ENCODE measurements around the gene SIX4.

DNA sequence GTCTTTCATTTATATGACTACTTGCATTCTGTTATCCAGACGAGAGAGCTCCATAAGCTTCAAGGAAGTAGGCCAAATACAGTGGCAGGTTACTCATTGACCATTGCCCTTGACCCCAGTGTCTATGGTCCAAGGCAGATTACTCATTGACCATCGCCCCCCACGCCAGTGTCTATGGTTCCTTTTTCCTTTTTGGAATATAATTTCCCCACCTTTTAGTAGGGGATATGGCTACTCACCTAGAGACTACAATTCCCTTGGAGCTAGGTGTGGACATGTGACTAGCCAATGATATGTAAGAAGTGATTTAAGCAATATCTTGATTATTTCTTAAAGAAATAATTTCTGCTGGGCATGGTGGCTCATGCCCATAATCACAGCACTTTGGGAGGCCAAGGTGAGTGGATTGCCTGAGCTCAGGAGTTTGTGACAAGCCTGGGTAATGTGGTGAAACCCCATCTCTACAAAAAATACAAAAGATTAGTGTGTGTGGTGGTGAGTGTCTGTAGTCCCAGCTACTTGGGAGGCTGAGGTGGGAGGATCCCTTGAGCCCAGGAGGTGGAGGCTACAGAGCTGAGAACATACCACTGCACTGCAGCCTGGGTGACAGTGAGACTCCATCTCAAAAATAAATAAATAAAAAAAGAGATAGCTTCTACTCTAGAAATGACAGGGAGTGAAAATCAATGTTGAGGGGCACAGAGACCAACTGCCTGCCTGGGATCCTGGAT lies 32.6 kb downstream of the SIX4 start:
- TF ChIP-seq, protein P1, sequence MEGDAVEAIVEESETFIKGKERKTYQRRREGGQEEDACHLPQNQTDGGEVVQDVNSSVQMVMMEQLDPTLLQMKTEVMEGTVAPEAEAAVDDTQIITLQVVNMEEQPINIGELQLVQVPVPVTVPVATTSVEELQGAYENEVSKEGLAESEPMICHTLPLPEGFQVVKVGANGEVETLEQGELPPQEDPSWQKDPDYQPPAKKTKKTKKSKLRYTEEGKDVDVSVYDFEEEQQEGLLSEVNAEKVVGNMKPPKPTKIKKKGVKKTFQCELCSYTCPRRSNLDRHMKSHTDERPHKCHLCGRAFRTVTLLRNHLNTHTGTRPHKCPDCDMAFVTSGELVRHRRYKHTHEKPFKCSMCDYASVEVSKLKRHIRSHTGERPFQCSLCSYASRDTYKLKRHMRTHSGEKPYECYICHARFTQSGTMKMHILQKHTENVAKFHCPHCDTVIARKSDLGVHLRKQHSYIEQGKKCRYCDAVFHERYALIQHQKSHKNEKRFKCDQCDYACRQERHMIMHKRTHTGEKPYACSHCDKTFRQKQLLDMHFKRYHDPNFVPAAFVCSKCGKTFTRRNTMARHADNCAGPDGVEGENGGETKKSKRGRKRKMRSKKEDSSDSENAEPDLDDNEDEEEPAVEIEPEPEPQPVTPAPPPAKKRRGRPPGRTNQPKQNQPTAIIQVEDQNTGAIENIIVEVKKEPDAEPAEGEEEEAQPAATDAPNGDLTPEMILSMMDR (IDR thresholded peaks at IDR 0.05): no peak
- TF ChIP-seq POLR2AphosphoS5 (IDR thresholded peaks at IDR 0.05; ENCODE audit: low read depth, low read length): no peak

Measured in Panc1 (cell line).